Measurements from ENCODE around the gene OXLD1. TPM values are rescaled to one million over a fixed set of nuclear protein-coding genes. Genes with fewer than 3 reads are reported as not detected.

OXLD1 gene
- total RNA-seq, 1 donor from 2014 or later = 18.4 TPM

GRCh38 chr17:81697261-81698044, 31.0 kb upstream of the OXLD1 start:
- peak overlapping the region; percentile 10 for H3K4me3 ChIP-seq
- no peaks in the 10 kb centered on the region for H3K9me3 ChIP-seq (replicated peaks)
- peak overlapping the region; percentile 79 for H3K27ac ChIP-seq (replicated peaks)
- no peaks in the 10 kb centered on the region for H3K27me3 ChIP-seq (ENCODE audit: low read depth)
- peaks cover 84% of the 10 kb centered on the region for H3K36me3 ChIP-seq
- intact Hi-C loops (cut with micrococcal nuclease) = no loop called here
- H3K4me1 ChIP-seq = peaks cover 42% of the 10 kb centered on the region
- TF ChIP-seq, protein P1, sequence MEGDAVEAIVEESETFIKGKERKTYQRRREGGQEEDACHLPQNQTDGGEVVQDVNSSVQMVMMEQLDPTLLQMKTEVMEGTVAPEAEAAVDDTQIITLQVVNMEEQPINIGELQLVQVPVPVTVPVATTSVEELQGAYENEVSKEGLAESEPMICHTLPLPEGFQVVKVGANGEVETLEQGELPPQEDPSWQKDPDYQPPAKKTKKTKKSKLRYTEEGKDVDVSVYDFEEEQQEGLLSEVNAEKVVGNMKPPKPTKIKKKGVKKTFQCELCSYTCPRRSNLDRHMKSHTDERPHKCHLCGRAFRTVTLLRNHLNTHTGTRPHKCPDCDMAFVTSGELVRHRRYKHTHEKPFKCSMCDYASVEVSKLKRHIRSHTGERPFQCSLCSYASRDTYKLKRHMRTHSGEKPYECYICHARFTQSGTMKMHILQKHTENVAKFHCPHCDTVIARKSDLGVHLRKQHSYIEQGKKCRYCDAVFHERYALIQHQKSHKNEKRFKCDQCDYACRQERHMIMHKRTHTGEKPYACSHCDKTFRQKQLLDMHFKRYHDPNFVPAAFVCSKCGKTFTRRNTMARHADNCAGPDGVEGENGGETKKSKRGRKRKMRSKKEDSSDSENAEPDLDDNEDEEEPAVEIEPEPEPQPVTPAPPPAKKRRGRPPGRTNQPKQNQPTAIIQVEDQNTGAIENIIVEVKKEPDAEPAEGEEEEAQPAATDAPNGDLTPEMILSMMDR (IDR thresholded peaks at IDR 0.05; ENCODE audit: borderline replicate concordance) = no peak
- no peak for DNase-seq

GRCh38 chr17:81696218-81696941, 30.0 kb upstream of the OXLD1 start:
- no peak for DNase-seq
- H3K36me3 ChIP-seq = peaks cover 90% of the 10 kb centered on the region

GRCh38 chr17:81695801-81696200, 29.4 kb upstream of the OXLD1 start:
- Histone ChIP-seq H3K27ac (replicated peaks) (no peak overlapping the region), H3K4me3 (no peak overlapping the region), H3K9me3 (replicated peaks) (no peaks in the 10 kb centered on the region), H3K27me3 (ENCODE audit: low read depth) (no peaks in the 10 kb centered on the region), H3K36me3 (peaks cover 90% of the 10 kb centered on the region), H3K4me1 (peaks cover 25% of the 10 kb centered on the region)
- intact Hi-C loops (cut with micrococcal nuclease) = no loop called here
- TF ChIP-seq, protein P1 (IDR thresholded peaks at IDR 0.05; ENCODE audit: borderline replicate concordance) = no peak
- DNase-seq = no peak

More at GRCh38 chr17:81696218-81696941, 30.0 kb upstream of the OXLD1 start:
- no peak overlapping the region for H3K4me3 ChIP-seq
- TF ChIP-seq, protein P1 (IDR thresholded peaks at IDR 0.05; ENCODE audit: borderline replicate concordance) = no peak
- H3K9me3 ChIP-seq (replicated peaks) = no peaks in the 10 kb centered on the region
- H3K4me1 ChIP-seq = peaks cover 31% of the 10 kb centered on the region
- intact Hi-C loops (cut with micrococcal nuclease) = no loop called here
- no peaks in the 10 kb centered on the region for H3K27me3 ChIP-seq (ENCODE audit: low read depth)
- peak overlapping the region; percentile 79 for H3K27ac ChIP-seq (replicated peaks)

GRCh38 chr17:81695211-81695610, 28.8 kb upstream of the OXLD1 start:
- no peak for DNase-seq
- Histone ChIP-seq H3K4me3 (no peak overlapping the region), H3K36me3 (peaks cover 93% of the 10 kb centered on the region), H3K27ac (replicated peaks) (no peak overlapping the region), H3K9me3 (replicated peaks) (no peaks in the 10 kb centered on the region), H3K4me1 (peaks cover 21% of the 10 kb centered on the region), H3K27me3 (ENCODE audit: low read depth) (no peaks in the 10 kb centered on the region)
- TF ChIP-seq, protein P1 (IDR thresholded peaks at IDR 0.05; ENCODE audit: borderline replicate concordance) = no peak
- intact Hi-C loops (cut with micrococcal nuclease) = no loop called here

DNA sequence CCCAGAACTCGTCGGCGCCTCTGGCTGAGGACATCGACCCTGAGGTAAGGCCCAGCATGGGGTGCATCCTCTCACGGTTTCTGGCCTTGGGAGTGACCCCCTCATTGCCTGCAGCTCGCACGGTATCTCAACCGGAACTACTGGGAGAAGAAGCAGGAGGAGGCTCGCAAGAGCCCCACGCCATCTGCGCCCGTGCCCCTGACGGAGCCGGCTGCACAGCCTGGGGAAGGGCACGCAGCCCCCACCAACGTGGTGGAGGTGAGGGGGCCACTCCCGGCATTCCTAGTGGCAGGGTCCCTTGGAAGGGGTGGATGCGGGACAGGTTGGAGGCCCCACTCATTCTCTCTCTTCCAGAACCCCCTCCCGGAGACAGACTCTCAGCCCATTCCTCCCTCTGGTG, 28.4 kb upstream of the OXLD1 start:
- intact Hi-C loops (cut with micrococcal nuclease) = no loop called here
- no peaks in the 10 kb centered on the region for H3K9me3 ChIP-seq (replicated peaks)
- TF ChIP-seq, protein P1 (IDR thresholded peaks at IDR 0.05; ENCODE audit: borderline replicate concordance) = no peak

More for the DNA sequence above, 28.4 kb upstream of the OXLD1 start:
- Histone ChIP-seq H3K36me3 (peaks cover 97% of the 10 kb centered on the region), H3K27ac (replicated peaks) (no peak overlapping the region), H3K4me3 (no peak overlapping the region), H3K4me1 (peaks cover 21% of the 10 kb centered on the region), H3K27me3 (ENCODE audit: low read depth) (no peaks in the 10 kb centered on the region)
- DNase-seq = no peak

Data from left ventricle myocardium inferior (tissue), 1 donor.